ENCODE results near the gene FANCC. TPM values are rescaled to one million over a fixed set of nuclear protein-coding genes. Genes with fewer than 3 reads are reported as not detected.

The FANCC gene
- total and polyA plus RNA-seq, 2 of the 4 experiments (the other 2 are of a cell fraction), result 4.7 to 6.3 TPM

- no peaks in the 10 kb centered on the region for H4K20me1 ChIP-seq (ENCODE audit: insufficient read depth, low read length)
- intact Hi-C loops (cut with micrococcal nuclease) (no loop called here), dilution Hi-C loops (cut with HindIII; ENCODE audit: low sequenced_read_pairs, unreplicated experiment) (no loop called here), in situ Hi-C loops (cut with MboI; ENCODE audit: low sequenced_read_pairs) (no loop called here)
- H2BK5ac ChIP-seq (ENCODE audit: low read depth, low read length, poor library complexity, severe bottlenecking), result no peak overlapping the region
- TF ChIP-seq RFX5 (IDR thresholded peaks at IDR 0.05; ENCODE audit: low read depth, low read length), result no peak
- TF ChIP-seq RAD21 (IDR thresholded peaks at IDR 0.05; ENCODE audit: low read length), result no peak
- no peak for TF ChIP-seq BHLHE40 (IDR thresholded peaks at IDR 0.05; ENCODE audit: low read depth, low read length)
- TF ChIP-seq, protein P1, sequence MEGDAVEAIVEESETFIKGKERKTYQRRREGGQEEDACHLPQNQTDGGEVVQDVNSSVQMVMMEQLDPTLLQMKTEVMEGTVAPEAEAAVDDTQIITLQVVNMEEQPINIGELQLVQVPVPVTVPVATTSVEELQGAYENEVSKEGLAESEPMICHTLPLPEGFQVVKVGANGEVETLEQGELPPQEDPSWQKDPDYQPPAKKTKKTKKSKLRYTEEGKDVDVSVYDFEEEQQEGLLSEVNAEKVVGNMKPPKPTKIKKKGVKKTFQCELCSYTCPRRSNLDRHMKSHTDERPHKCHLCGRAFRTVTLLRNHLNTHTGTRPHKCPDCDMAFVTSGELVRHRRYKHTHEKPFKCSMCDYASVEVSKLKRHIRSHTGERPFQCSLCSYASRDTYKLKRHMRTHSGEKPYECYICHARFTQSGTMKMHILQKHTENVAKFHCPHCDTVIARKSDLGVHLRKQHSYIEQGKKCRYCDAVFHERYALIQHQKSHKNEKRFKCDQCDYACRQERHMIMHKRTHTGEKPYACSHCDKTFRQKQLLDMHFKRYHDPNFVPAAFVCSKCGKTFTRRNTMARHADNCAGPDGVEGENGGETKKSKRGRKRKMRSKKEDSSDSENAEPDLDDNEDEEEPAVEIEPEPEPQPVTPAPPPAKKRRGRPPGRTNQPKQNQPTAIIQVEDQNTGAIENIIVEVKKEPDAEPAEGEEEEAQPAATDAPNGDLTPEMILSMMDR (conservative IDR thresholded peaks at IDR 0.05; ENCODE audit: low read depth, low read length), result no peak
- TF ChIP-seq MXI1 (IDR thresholded peaks at IDR 0.05; ENCODE audit: borderline replicate concordance, low read depth, low read length), result no peak
- H3K4me3 ChIP-seq (ENCODE audit: insufficient read depth, low read depth, low read length), result no peak overlapping the region
- no peaks in the 10 kb centered on the region for H3K36me3 ChIP-seq (ENCODE audit: control insufficient read depth, insufficient read depth, low read length)
- no peaks in the 10 kb centered on the region; a peak in 1 of 4 replicates for H3K79me1 ChIP-seq (ENCODE audit: low read depth in 1 of 2, low read length in 2 of 2)
- no peak overlapping the region for H2BK20ac ChIP-seq (ENCODE audit: low read depth, low read length)
- H3K4me2 ChIP-seq (ENCODE audit: low read depth, low read length), result no peak overlapping the region
- no peaks in the 10 kb centered on the region for H3K9me3 ChIP-seq (ENCODE audit: control insufficient read depth, insufficient read depth, low read length)
- H2AK9ac ChIP-seq (replicated peaks; ENCODE audit: low read depth, low read length, poor library complexity), result no peak overlapping the region
- no peak for ATAC-seq (ENCODE audit: low read depth)
- CTCF ChIA-PET, result no interaction called here
- WGBS, 2 experiments (ENCODE audit: extremely low coverage in 2 of 2, insufficient read length in 1 of 2), result no CpG with 5 or more reads among the region's 2 CpGs
- H4K5ac ChIP-seq (ENCODE audit: low read depth, low read length), result no peak overlapping the region
- no peak overlapping the region for H3K4ac ChIP-seq (ENCODE audit: low read depth, low read length)
- no peak overlapping the region for H2AK5ac ChIP-seq (ENCODE audit: low read depth, low read length)
- H3K27ac ChIP-seq (ENCODE audit: insufficient read depth, low read length), result no peak overlapping the region
- no peak overlapping the region for H3K23ac ChIP-seq (ENCODE audit: low read depth, low read length)
- no peak overlapping the region for H2BK120ac ChIP-seq (ENCODE audit: low read depth, low read length)
- H2BK15ac ChIP-seq (ENCODE audit: low read depth, low read length), result no peak overlapping the region
- H3K56ac ChIP-seq (ENCODE audit: extremely low read depth, insufficient read depth, low read length), result no peak overlapping the region
- DNase-seq, result no peak
- no TSS peak for BruUV-seq (replicated peaks)
- POLR2A ChIA-PET (ENCODE audit: unreplicated experiment), result no interaction called here
- peaks cover 6% of the 10 kb centered on the region; the same call in 1 of the 2 replicates for H3K4me1 ChIP-seq (ENCODE audit: control insufficient read depth, insufficient read depth, low read length)
- H3K27me3 ChIP-seq (ENCODE audit: control insufficient read depth, insufficient read depth, low read length), result no peaks in the 10 kb centered on the region
- H3K9ac ChIP-seq (ENCODE audit: low read depth, low read length), result no peak overlapping the region
- no peak overlapping the region for H4K91ac ChIP-seq (ENCODE audit: insufficient read depth, low read depth, low read length)
- no peaks in the 10 kb centered on the region for H3K9me1 ChIP-seq (ENCODE audit: insufficient read depth, low read length)
- H2AFZ ChIP-seq (replicated peaks; ENCODE audit: low read length, poor library complexity), result no peak overlapping the region
- no peak overlapping the region for H3K18ac ChIP-seq (ENCODE audit: low read depth, low read length)
- H4K8ac ChIP-seq (ENCODE audit: low read depth in 2 of 2, low read length in 2 of 2), result no peak overlapping the region
- H3K14ac ChIP-seq (replicated peaks; ENCODE audit: low read depth, low read length), result no peak overlapping the region
Observed at GRCh38 chr9:95204710-95205109, 112.8 kb downstream of the FANCC start.

All from IMR-90 (cell line).